IMR-90 (cell line): ENCODE measurements around the gene TMSB10. TPM values are rescaled to one million over a fixed set of nuclear protein-coding genes. Genes with fewer than 3 reads are reported as not detected.
A peak's percentile ranks its signal among the peaks of the same experiment; 100 is the strongest.

ENCODE experiments used
- ATAC-seq: fragments of 200-7000 bp; cut with Tn5 transposase; 2 replicates; pipeline ENCODE4 v1.9.1; 2020; ENCODE audit warnings: low read depth, mild to moderate bottlenecking, moderate library complexity
- BruUV-seq: library from RNA; stranded (reverse); fragments of 400-500 nt; replicated peaks from 2 replicates; lab custom pipeline; 2021; lab: Mats Ljungman, UMichigan
- CTCF ChIA-PET: fragments of 300-600 bp; formaldehyde crosslinking; extraction: SDS; loops from one replicate; lab custom pipeline; 2021; ENCODE audit warnings: antibody characterized with exemption; lab: Yijun Ruan, JAX
- POLR2A ChIA-PET: fragments of 300-600 bp; sonication (Branson Sonifier 250); formaldehyde crosslinking; loops from one replicate; lab custom pipeline; 2022; ENCODE audit warnings: antibody characterized with exemption; ENCODE audit not compliant: unreplicated experiment; lab: Charles Lee
- DNase-seq: peaks from one replicate; pipeline ENCODE4 v3.0.0; 2013
- H2AFZ ChIP-seq: replicated peaks from 2 replicates; pipeline ENCODE3; 2013; ENCODE audit warnings: low read length, mild to moderate bottlenecking; ENCODE audit not compliant: poor library complexity
- H2AK5ac ChIP-seq: 2 replicates; pipeline ENCODE4 v1.6.1; 2013; ENCODE audit warnings: low read depth, low read length, inconsistent platforms
- H2AK9ac ChIP-seq: replicated peaks from 2 replicates; pipeline ENCODE3; 2013; ENCODE audit warnings: mild to moderate bottlenecking, low read depth, low read length, moderate library complexity; ENCODE audit not compliant: poor library complexity
- H2BK120ac ChIP-seq: 2 replicates; pipeline ENCODE4 v1.6.1; 2013; ENCODE audit warnings: low read depth, low read length, inconsistent platforms
- H2BK15ac ChIP-seq: 3 replicates; pipeline ENCODE4 v1.6.1; 2013; ENCODE audit warnings: low read depth, low read length, inconsistent platforms
- H2BK20ac ChIP-seq: 2 replicates; pipeline ENCODE4 v1.6.1; 2013; ENCODE audit warnings: low read depth, mild to moderate bottlenecking, inconsistent platforms, low read length, moderate library complexity
- H2BK5ac ChIP-seq: 2 replicates; pipeline ENCODE4 v1.6.1; 2013; ENCODE audit warnings: mild to moderate bottlenecking, low read depth, low read length, inconsistent platforms; ENCODE audit not compliant: poor library complexity, severe bottlenecking
- H3K14ac ChIP-seq: replicated peaks from 2 replicates; pipeline ENCODE4 v1.6.1; 2013; ENCODE audit warnings: low read depth, low read length, inconsistent platforms
- H3K18ac ChIP-seq: 2 replicates; pipeline ENCODE4 v1.6.1; 2013; ENCODE audit warnings: low read depth, low read length, control low read depth
- H3K23ac ChIP-seq: 2 replicates; pipeline ENCODE4 v1.6.1; 2013; ENCODE audit warnings: low read depth, low read length, inconsistent platforms
- H3K27ac ChIP-seq: 2 replicates; pipeline ENCODE4 v1.5.1; 2013; ENCODE audit warnings: mild to moderate bottlenecking, control low read depth, low read length; ENCODE audit not compliant: insufficient read depth
- H3K27me3 ChIP-seq: 2 replicates; pipeline ENCODE4 v1.6.1; 2013; ENCODE audit warnings: low read length; ENCODE audit not compliant: control insufficient read depth, insufficient read depth
- H3K36me3 ChIP-seq: 2 replicates; pipeline ENCODE4 v1.6.1; 2013; ENCODE audit warnings: low read length, mixed read lengths; ENCODE audit not compliant: control insufficient read depth, insufficient read depth
- H3K4ac ChIP-seq: 2 replicates; pipeline ENCODE4 v1.6.1; 2013; ENCODE audit warnings: low read depth, low read length, inconsistent platforms
- H3K4me1 ChIP-seq: 2 replicates; pipeline ENCODE4 v1.6.1; 2013; ENCODE audit warnings: low read length, mixed read lengths; ENCODE audit not compliant: control insufficient read depth, insufficient read depth
- H3K4me2 ChIP-seq: 2 replicates; pipeline ENCODE4 v1.6.1; 2013; ENCODE audit warnings: low read depth, mild to moderate bottlenecking, control low read depth, low read length, moderate library complexity
- H3K4me3 ChIP-seq: 2 replicates; pipeline ENCODE4 v1.5.1; 2013; ENCODE audit warnings: low read depth, mild to moderate bottlenecking, control low read depth, low read length, moderate library complexity; ENCODE audit not compliant: insufficient read depth
- H3K56ac ChIP-seq: 2 replicates; pipeline ENCODE4 v1.6.1; 2013; ENCODE audit warnings: low read length, inconsistent platforms; ENCODE audit not compliant: insufficient read depth; ENCODE audit errors: extremely low read depth
- H3K79me1 ChIP-seq, 2 experiments: 2 replicates each; pipeline ENCODE4 v1.6.1; 2013; ENCODE audit warnings: low read length in 2 of 2, inconsistent platforms in 1 of 2, low read depth in 1 of 2
- H3K9ac ChIP-seq: 2 replicates; pipeline ENCODE4 v1.6.1; 2013; ENCODE audit warnings: low read depth, low read length, control low read depth
- H3K9me1 ChIP-seq: 2 replicates; pipeline ENCODE4 v1.6.1; 2013; ENCODE audit warnings: low read length, inconsistent platforms; ENCODE audit not compliant: insufficient read depth
- H3K9me3 ChIP-seq: 2 replicates; pipeline ENCODE4 v1.6.1; 2013; ENCODE audit warnings: low read length; ENCODE audit not compliant: control insufficient read depth, insufficient read depth
- H4K20me1 ChIP-seq: 2 replicates; pipeline ENCODE4 v1.6.1; 2013; ENCODE audit warnings: low read length, inconsistent platforms; ENCODE audit not compliant: insufficient read depth
- H4K5ac ChIP-seq: 2 replicates; pipeline ENCODE4 v1.6.1; 2013; ENCODE audit warnings: mild to moderate bottlenecking, low read depth, low read length, control low read depth
- H4K8ac ChIP-seq, 2 experiments: 2 replicates each; pipeline ENCODE4 v1.6.1; 2013; ENCODE audit warnings: low read depth in 2 of 2, low read length in 2 of 2, control low read depth in 1 of 2, inconsistent platforms in 1 of 2
- H4K91ac ChIP-seq: 2 replicates; pipeline ENCODE4 v1.6.1; 2013; ENCODE audit warnings: low read depth, low read length, inconsistent platforms; ENCODE audit not compliant: insufficient read depth
- CHD1 ChIP-seq: IDR thresholded peaks from 2 replicates; pipeline ENCODE4 v1.6.1; 2012; ENCODE audit warnings: low read depth, low read length, improper control_type of control experiment
- MAFK ChIP-seq: IDR thresholded peaks from 2 replicates; pipeline ENCODE4 v1.6.1; 2012; ENCODE audit warnings: low read depth, low read length, improper control_type of control experiment
- MAZ ChIP-seq: IDR thresholded peaks from 2 replicates; pipeline ENCODE4 v1.6.1; 2012; ENCODE audit warnings: low read depth, mild to moderate bottlenecking, low read length, improper control_type of control experiment, moderate library complexity, borderline replicate concordance
- MXI1 ChIP-seq: IDR thresholded peaks from 2 replicates; pipeline ENCODE4 v1.6.1; 2012; ENCODE audit warnings: low read depth, mild to moderate bottlenecking, low read length, moderate library complexity, borderline replicate concordance
- RCOR1 ChIP-seq: IDR thresholded peaks from 2 replicates; pipeline ENCODE4 v1.6.1; 2012; ENCODE audit warnings: mild to moderate bottlenecking, low read length, improper control_type of control experiment; ENCODE audit not compliant: insufficient replicate concordance
- WGBS, 2 experiments: methylation state at CpG; one replicate each; pipeline versions ENCODE4 v1.1.5 to v1.1.7; 2013; ENCODE audit warnings: missing lambda C conversion rate in 2 of 2; ENCODE audit not compliant: insufficient read length in 1 of 2; ENCODE audit errors: extremely low coverage in 2 of 2; 5-methylcytosine and 5-hydroxymethylcytosine counted together
- dilution Hi-C: fragments of 300-500 bp; cut with HindIII; formaldehyde crosslinking; loops from one replicate; pipeline ENCODE4 v1.14.3; 2018; ENCODE audit warnings: low sequenced_read_pairs; ENCODE audit not compliant: unreplicated experiment
- in situ Hi-C: fragments of 300-500 bp; cut with MboI; formaldehyde crosslinking; loops from 3 replicates; pipeline ENCODE4 v1.14.3; 2019; ENCODE audit warnings: low sequenced_read_pairs, inconsistent platforms, mixed read lengths
- intact Hi-C: fragments of 100-400 bp; cut with micrococcal nuclease; formaldehyde crosslinking; loops from 2 replicates; pipeline ENCODE4 v1.10.0; 2022
- polyA plus RNA-seq, 3 experiments: library from polyadenylated mRNA; depleted of rRNA; stranded (reverse); fragments of >200 nt; gene quantifications; 2 replicates each; pipeline ENCODE4 v1.2.3, GENCODE V29; 2012; ENCODE audit warnings: low replicate concordance in 1 of 3
- total RNA-seq: library from RNA; depleted of rRNA; stranded (reverse); fragments of >200 nt; gene quantifications from 2 replicates; pipeline ENCODE4 v1.2.3, GENCODE V29; 2012

Gene TMSB10
- total and polyA plus RNA-seq, 2 of the 4 experiments (the other 2 are of a cell fraction) = 3,620 to 5,527 TPM

GRCh38 chr2:84906108-84906899, 848 bp downstream of the TMSB10 start:
- Histone ChIP-seq H2AK5ac (peak overlapping the region; percentile 90), H3K27ac (peak overlapping the region; percentile 93), H2BK120ac (0 out of 2 replicates have a peak overlapping the region, but pooled peaks have one; percentile 1), H3K9me1 (no peaks in the 10 kb centered on the region), H4K91ac (peak overlapping the region; percentile 79), H2BK5ac (peak overlapping the region; percentile 88), H4K20me1 (peaks cover 23% of the 10 kb centered on the region), H3K4me3 (peak overlapping the region; percentile 86), H2BK20ac (no peak overlapping the region), H3K56ac (peak overlapping the region; percentile 97), H3K79me1 (peaks cover 13 to 40% of the 10 kb centered on the region in 2 experiments), H4K5ac (peak overlapping the region; percentile 59), H3K18ac (peak overlapping the region; percentile 88), H3K27me3 (no peaks in the 10 kb centered on the region), H3K4me1 (peaks cover 2% of the 10 kb centered on the region; the same call in 1 of the 2 replicates), H4K8ac (peak overlapping the region; percentile 84 to 86), H2AK9ac (peak overlapping the region; percentile 99), H3K14ac (peak overlapping the region; percentile 99), H3K4ac (peak overlapping the region; percentile 77), H3K36me3 (peaks cover 22% of the 10 kb centered on the region), H3K4me2 (peak overlapping the region; percentile 88), H3K9ac (peak overlapping the region; percentile 99), H2AFZ (peak overlapping the region; percentile 27), H3K23ac (peak overlapping the region; percentile 75), H3K9me3 (no peaks in the 10 kb centered on the region), H2BK15ac (no peak overlapping the region)
- WGBS, 2 experiments = 0% methylated on average over 4 of the region's 38 CpGs; no CpG with 5 or more reads in 1 of the 2 experiments
- peak; percentile 26; the same call in 1 of the 2 replicates for TF ChIP-seq MAZ
- no peak for TF ChIP-seq MAFK
- TF ChIP-seq MXI1 = no peak
- TF ChIP-seq CHD1 = peak; percentile 85; the same call in 1 of the 2 replicates
- no peak for TF ChIP-seq RCOR1
- POLR2A ChIA-PET = interaction anchor here (0.6 to 1.5 kb wide), 7 partner anchors 8 to 82 kb away, joined by 3 to 31 read pairs (median 4); no protein-coding TSS in a partner anchor
- in situ Hi-C loops = no loop called here
- dilution Hi-C loops = no loop called here
- intact Hi-C loops = no loop called here
- DNase-seq (no peak), ATAC-seq (peak; percentile 0)
- CTCF ChIA-PET = interaction anchor here (0.6 to 1.3 kb wide), 3 partner anchors 14 to 99 kb away, joined by 3 to 5 read pairs (median 3); no protein-coding TSS in a partner anchor
- TSS peak; percentile 100 for BruUV-seq
